Activated B cell treated with CpG ODN at 0.5 μM for 24 hours (primary cell): ENCODE results near the gene REPIN1. TPM values are rescaled to one million over a fixed set of nuclear protein-coding genes. Genes with fewer than 3 reads are reported as not detected.
A peak's percentile ranks its signal among the peaks of the same experiment; 100 is the strongest.

Experiments
- ATAC-seq: fragments of 200-7000 bp; cut with Tn5 transposase; one replicate; pipeline ENCODE4 v1.10.0; 2021; ENCODE audit warnings: low read depth, mild to moderate bottlenecking, moderate library complexity
- CTCF ChIA-PET: fragments of 350-600 bp; sonication (Branson Sonifier 250); formaldehyde crosslinking; loops from one replicate; lab custom pipeline; 2021; ENCODE audit warnings: antibody characterized with exemption; lab: Charles Lee
- POLR2A ChIA-PET: fragments of 350-600 bp; sonication (Branson Sonifier 250); formaldehyde crosslinking; loops from one replicate; lab custom pipeline; 2021; ENCODE audit warnings: antibody characterized with exemption; lab: Charles Lee
- DNase-seq: peaks from one replicate; pipeline ENCODE4 v3.0.0; 2022
- H3K27ac Mint-ChIP-seq: one replicate; pipeline ENCODE4 v1.8.0; 2020; ENCODE audit warnings: mixed read lengths
- H3K27me3 Mint-ChIP-seq: one replicate; pipeline ENCODE4 v1.8.0; 2021; ENCODE audit warnings: mixed read lengths
- H3K36me3 Mint-ChIP-seq: one replicate; pipeline ENCODE4 v1.8.0; 2021; ENCODE audit warnings: low read depth, mixed read lengths
- H3K4me1 Mint-ChIP-seq: one replicate; pipeline ENCODE4 v1.8.0; 2021; ENCODE audit warnings: mixed read lengths
- H3K4me3 Mint-ChIP-seq: one replicate; pipeline ENCODE4 v1.8.0; 2020; ENCODE audit warnings: mild to moderate bottlenecking, mixed read lengths
- H3K9me3 Mint-ChIP-seq: one replicate; pipeline ENCODE4 v1.8.0; 2020; ENCODE audit warnings: mixed read lengths
- CTCF ChIP-seq: fragments of 200-600 bp; IDR thresholded peaks from one replicate; pipeline ENCODE4 v1.8.0; 2022; ENCODE audit warnings: antibody characterized with exemption, mild to moderate bottlenecking
- intact Hi-C: fragments of 100-400 bp; cut with micrococcal nuclease; formaldehyde crosslinking; loops from one replicate; pipeline ENCODE4 v1.15.1; 2024
- total RNA-seq: library from RNA; stranded (reverse); gene quantifications from 2 replicates; pipeline ENCODE4 v1.2.3, GENCODE V29; 2022

Gene REPIN1
- total RNA-seq, 1 donor from 2014 or later = 116 TPM

- no peak for TF ChIP-seq CTCF
- DNase-seq (no peak), ATAC-seq (no peak)
- Mint-ChIP-seq H3K27ac (no peak overlapping the region), H3K36me3 (peaks cover 18% of the 10 kb centered on the region), H3K4me3 (no peak overlapping the region), H3K9me3 (no peaks in the 10 kb centered on the region), H3K27me3 (peaks cover 12% of the 10 kb centered on the region), H3K4me1 (peaks cover 19% of the 10 kb centered on the region)
- POLR2A ChIA-PET = interaction anchor here (1.1 kb wide), 1 partner anchor 91 kb away, joined by 3 read pairs; no protein-coding TSS in a partner anchor
- CTCF ChIA-PET = no interaction called here
- intact Hi-C loops = no loop called here
Observed at GRCh38 chr7:150336746-150337145, 31.9 kb upstream of the REPIN1 start.

GRCh38 chr7:150337179-150337578 lies 31.4 kb upstream of the REPIN1 start:
- POLR2A ChIA-PET = interaction anchor here (1.1 kb wide), 1 partner anchor 91 kb away, joined by 3 read pairs; no protein-coding TSS in a partner anchor
- intact Hi-C loops = no loop called here
- no peak for TF ChIP-seq CTCF
- CTCF ChIA-PET = interaction anchor here (1.4 kb wide), 1 partner anchor 19 kb away, joined by 3 read pairs; no protein-coding TSS in a partner anchor
- no peak overlapping the region for H3K4me3 Mint-ChIP-seq
- H3K9me3 Mint-ChIP-seq = no peaks in the 10 kb centered on the region
- H3K27ac Mint-ChIP-seq = no peak overlapping the region
- DNase-seq = no peak
- peaks cover 23% of the 10 kb centered on the region for H3K4me1 Mint-ChIP-seq
- peaks cover 16% of the 10 kb centered on the region for H3K27me3 Mint-ChIP-seq
- ATAC-seq = no peak
- H3K36me3 Mint-ChIP-seq = peaks cover 18% of the 10 kb centered on the region

- Mint-ChIP-seq H3K9me3 (no peaks in the 10 kb centered on the region), H3K4me3 (no peak overlapping the region), H3K27me3 (peaks cover 19% of the 10 kb centered on the region), H3K4me1 (peaks cover 23% of the 10 kb centered on the region), H3K27ac (no peak overlapping the region), H3K36me3 (peaks cover 16% of the 10 kb centered on the region)
- POLR2A ChIA-PET = no interaction called here
- intact Hi-C loops = no loop called here
- no peak for ATAC-seq
- no peak for DNase-seq
- CTCF ChIA-PET = interaction anchor here (1.4 kb wide), 1 partner anchor 18 kb away, joined by 3 read pairs; no protein-coding TSS in a partner anchor
- no peak for TF ChIP-seq CTCF
Observed at GRCh38 chr7:150337659-150338081, 31.0 kb upstream of the REPIN1 start.

GRCh38 chr7:150338166-150338829 lies 30.3 kb upstream of the REPIN1 start:
- no peak overlapping the region for H3K27ac Mint-ChIP-seq
- intact Hi-C loops = no loop called here
- peaks cover 14% of the 10 kb centered on the region for H3K36me3 Mint-ChIP-seq
- CTCF ChIA-PET = interaction anchor here (1.4 kb wide), 1 partner anchor 18 kb away, joined by 3 read pairs; no protein-coding TSS in a partner anchor
- no peak for TF ChIP-seq CTCF
- H3K4me3 Mint-ChIP-seq = no peak overlapping the region
- POLR2A ChIA-PET = no interaction called here
- DNase-seq (no peak), ATAC-seq (no peak)
- H3K4me1 Mint-ChIP-seq = peaks cover 23% of the 10 kb centered on the region
- H3K9me3 Mint-ChIP-seq = no peaks in the 10 kb centered on the region
- peaks cover 19% of the 10 kb centered on the region for H3K27me3 Mint-ChIP-seq

- intact Hi-C loops = no loop called here
- H3K27me3 Mint-ChIP-seq = peaks cover 25% of the 10 kb centered on the region
- TF ChIP-seq CTCF = no peak
- H3K4me3 Mint-ChIP-seq = no peak overlapping the region
- CTCF ChIA-PET = no interaction called here
- POLR2A ChIA-PET = interaction anchor here (0.6 kb wide), 1 partner anchor 17 kb away, joined by 3 read pairs; no protein-coding TSS in a partner anchor
- ATAC-seq (peak; percentile 79), DNase-seq (no peak)
- no peak overlapping the region for H3K27ac Mint-ChIP-seq
- H3K9me3 Mint-ChIP-seq = peaks cover 4% of the 10 kb centered on the region
- H3K4me1 Mint-ChIP-seq = peaks cover 23% of the 10 kb centered on the region
- peaks cover 11% of the 10 kb centered on the region for H3K36me3 Mint-ChIP-seq
Observed at GRCh38 chr7:150339409-150339809, 29.2 kb upstream of the REPIN1 start.
